ENCODE results near the gene SPACA7. TPM values are rescaled to one million over a fixed set of nuclear protein-coding genes. Genes with fewer than 3 reads are reported as not detected.

Gene SPACA7, protein sequence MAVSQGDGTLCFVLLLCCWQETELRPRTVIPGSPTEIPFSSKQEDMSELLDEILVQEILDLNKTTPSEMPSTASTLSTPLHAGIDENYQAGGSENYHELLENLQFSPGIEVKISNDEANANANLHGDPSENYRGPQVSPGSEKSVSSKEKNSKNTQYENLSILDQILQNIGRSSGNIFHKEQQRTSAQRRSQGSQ
- total RNA-seq: not detected

DNA sequence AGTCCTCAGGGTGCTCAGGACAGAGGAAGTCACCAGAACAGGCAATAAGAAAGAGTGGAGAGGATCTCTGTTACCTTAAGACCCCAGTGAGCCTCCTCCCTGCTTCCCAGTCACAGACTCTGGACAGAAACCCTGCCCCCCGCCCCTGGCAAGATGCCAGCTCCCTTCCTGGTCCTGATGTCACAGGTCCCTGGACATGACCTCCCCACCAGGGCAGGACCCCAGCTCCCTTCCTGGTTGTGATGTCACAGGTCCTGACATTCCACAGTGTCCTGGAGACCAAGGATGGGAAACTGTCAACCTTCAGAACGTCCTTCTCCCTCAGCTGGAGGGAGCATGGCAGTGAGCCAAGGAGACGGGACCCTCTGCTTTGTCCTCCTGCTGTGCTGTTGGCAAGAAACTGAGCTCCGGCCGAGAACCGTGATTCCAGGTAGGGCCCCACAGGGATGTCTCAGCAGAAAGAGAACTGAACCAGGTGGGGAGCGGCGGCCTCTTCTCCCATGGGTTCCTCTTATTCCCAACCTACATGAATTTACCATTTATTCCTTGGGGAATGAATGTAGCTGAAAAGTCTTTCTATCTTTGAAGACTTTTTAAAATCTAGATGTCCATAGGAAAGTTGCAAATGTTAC, at the start of gene SPACA7:
SPACA7 (plus strand) TSS at position 306 of the 632 bp plus-strand sequence; CDS start at position 337, 31 bp downstream.
- ATAC-seq (no peak), DNase-seq (ENCODE audit: low spot score in 2 of 2) (no peak)
- Mint-ChIP-seq H3K27ac (no peak within 1 kb of the TSS), H3K36me3 (no peaks in the 10 kb centered on the region), H3K9me3 (peaks cover 0 to 5% of the 10 kb centered on the region in 2 donors)

DNA sequence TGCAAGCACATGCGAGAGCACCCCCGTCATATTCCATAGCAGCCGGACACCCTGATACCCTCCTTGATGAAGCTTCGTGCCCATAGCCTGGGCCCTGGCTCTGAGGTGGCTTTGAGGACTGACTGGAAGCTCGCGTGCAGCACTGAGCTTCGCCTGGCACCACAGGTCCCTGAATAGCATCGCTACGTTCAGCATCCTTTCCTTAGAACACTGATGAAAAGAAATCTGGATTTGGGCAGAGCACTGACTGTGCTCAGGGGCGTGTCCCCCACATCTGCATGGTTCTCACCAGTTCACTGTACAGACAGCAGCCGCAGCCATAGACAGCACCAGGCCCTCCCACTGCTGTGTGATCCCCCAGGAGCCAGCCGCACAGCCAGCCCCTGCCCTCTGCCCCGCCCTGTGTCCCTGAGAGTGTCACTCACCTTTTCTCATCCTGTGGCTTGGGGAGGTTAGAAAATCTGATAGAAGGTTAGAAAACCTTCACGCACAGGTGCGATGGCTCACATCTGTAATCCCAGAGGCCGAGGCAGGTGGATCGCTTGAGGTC, 49.3 kb upstream of the SPACA7 start:
- Mint-ChIP-seq H3K9me3 (no peaks in the 10 kb centered on the region), H3K27ac (no peak overlapping the region), H3K36me3 (no peaks in the 10 kb centered on the region)
- no peak for DNase-seq (ENCODE audit: low spot score in 2 of 2)
- no peak for ATAC-seq

DNA sequence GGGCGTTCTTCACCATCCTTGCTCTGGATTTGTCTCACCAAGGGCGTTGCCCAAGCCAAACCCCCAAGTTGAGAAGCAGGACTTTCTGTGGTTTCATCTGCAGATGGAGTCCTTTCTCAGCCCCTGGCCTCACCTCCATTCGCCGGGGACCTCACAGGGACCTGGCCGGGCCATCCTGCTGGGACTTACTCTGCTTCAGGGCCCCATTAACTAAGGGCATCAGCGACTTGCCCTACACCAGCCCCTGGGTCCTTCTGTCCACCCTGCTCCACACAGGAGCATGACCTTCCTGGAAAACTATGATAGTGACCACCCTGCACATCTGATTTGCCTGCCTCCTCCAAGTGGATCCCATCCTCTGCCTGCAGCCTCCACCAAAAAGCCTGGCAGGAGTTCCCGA, 47.2 kb upstream of the SPACA7 start:
- no peak for DNase-seq (ENCODE audit: low spot score in 2 of 2)
- Mint-ChIP-seq H3K27ac (no peak overlapping the region), H3K9me3 (no peaks in the 10 kb centered on the region), H3K36me3 (no peaks in the 10 kb centered on the region)
- ATAC-seq: no peak

DNA sequence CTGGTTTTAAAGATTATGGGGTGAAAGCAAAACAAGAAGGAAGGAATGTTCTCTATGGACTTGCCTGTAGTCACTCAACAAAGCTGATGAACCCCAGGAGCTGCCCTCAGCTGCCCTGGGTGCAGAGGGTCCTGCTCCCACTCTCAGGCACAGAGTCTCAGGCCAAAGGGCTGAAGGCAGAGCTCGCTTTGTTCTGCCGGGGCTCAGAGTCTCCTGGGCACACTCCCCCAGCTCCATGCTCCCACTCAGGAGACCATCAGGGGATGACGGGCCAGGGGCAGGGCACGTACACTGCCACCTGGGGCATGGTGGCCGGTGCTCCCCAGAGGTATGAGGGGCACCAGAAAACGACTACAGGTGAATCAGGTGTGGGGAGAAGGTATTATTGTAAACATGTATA, 46.8 kb upstream of the SPACA7 start:
- ATAC-seq (no peak), DNase-seq (ENCODE audit: low spot score in 2 of 2) (no peak)
- Mint-ChIP-seq H3K36me3 (no peaks in the 10 kb centered on the region), H3K27ac (no peak overlapping the region), H3K9me3 (no peaks in the 10 kb centered on the region)

DNA sequence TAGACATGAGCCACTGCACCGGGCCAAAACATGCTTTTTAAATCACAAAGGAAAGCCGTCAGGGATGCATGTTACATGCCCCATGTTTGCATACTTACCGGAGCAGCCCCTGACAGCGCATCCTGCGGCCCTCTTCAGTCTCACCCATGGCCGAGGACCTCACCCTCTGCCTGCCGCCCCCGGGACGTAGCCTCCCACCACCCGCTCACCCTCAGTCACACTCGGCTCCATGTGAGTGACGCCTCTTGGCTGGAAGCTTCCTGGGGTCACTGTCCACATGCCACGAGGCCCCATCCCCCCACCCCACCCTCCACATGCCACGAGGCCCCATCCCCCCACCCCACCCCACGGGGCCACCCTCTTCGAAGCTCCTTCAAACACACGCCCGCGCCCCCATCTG, 46.1 kb upstream of the SPACA7 start:
- H3K9me3 Mint-ChIP-seq: no peaks in the 10 kb centered on the region
- ATAC-seq (no peak), DNase-seq (ENCODE audit: low spot score in 2 of 2) (no peak)
- no peak overlapping the region for H3K27ac Mint-ChIP-seq
- no peaks in the 10 kb centered on the region for H3K36me3 Mint-ChIP-seq

DNA sequence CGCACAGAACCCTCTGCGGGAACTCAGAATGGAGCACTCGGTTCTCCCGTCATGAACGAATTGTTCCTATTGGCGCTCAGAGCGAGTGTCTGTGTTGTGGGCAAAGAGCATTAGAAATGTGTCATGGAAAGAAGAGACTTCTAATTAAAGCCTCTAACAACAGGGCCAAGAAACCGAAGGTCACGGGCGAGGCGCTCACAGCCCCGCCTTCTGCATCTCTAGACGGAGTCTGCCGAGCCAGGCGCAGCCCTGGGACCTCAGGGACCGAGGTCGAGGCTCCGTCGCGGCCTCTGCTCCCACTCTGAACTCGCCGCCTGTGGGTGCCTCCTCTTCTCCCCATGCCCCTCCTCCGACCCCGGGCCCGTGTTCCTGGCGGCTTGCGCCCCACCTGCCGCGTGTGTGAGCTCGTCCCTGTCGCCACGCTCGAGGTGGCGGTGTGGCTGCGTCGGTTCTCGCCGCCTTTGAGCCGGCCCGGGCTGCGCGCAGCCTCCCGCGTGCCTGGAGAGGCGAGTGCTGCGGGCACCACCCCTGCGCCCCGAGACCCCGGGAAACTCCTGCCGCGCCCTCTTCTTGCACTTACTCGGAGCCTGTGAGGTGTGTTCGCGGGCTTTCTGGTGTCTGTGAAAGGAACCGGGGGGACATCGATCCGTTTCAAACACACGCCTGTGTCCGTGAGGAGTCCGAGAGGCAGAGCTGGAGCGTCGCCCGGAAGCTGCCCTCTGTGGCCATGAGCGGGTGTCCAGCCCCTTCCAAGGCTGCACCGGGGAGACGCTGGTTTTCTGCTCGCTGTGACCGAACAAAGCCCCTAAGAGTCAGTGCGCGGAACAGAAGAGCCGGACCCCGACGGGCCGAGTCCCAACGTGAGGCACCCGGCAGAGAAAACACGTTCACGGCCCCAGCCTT, 45.4 kb upstream of the SPACA7 start:
- DNase-seq (ENCODE audit: low spot score in 2 of 2) (no peak), ATAC-seq (no peak)
- Mint-ChIP-seq H3K27ac (no peak overlapping the region), H3K9me3 (peaks cover 0 to 2% of the 10 kb centered on the region in 2 donors), H3K36me3 (peaks cover 0 to under 1% of the 10 kb centered on the region in 2 donors)

DNA sequence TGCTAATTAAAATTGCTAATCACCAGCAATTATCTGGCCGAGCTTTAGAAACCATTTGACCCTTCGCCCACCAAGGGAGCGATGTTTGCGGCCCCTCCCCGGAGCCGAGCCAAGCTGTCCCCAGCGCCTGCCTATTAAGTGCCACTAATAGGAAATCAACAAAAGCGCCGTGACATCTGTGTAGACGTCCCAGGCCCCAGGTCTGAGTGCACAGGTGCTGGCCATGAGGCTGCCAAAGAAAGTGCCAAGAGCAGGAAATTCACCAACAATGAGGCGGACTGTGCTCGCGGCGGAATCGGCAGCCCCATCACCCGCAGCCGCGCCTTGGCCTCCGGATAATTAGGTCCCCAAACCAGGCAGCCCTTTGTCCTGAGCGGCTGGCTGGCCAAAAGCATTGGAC, 44.5 kb upstream of the SPACA7 start:
- Mint-ChIP-seq H3K36me3 (peaks cover under 1 to 10% of the 10 kb centered on the region in 2 donors), H3K27ac (no peak overlapping the region), H3K9me3 (peaks cover 5 to 12% of the 10 kb centered on the region in 2 donors)
- ATAC-seq (no peak), DNase-seq (ENCODE audit: low spot score in 2 of 2) (no peak)

DNA sequence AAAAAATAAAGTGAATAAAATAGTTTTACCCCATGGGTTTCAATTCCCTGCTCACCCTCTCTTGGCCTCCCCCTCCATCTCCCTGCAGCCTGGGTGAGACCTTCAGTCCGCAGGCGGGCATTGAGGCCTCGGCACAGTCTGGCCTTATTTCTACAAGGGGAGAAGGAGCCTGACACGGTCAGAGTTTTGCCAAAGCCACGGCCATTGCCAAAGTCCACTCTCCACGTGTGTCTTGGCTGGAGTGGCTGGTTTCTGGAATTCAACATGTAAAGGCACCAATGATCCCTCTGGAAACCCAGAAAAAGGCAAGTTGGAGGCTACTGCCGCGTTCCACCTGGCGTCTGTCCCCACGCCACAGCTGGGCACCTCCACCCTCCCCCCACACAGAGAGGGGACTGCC, 43.4 kb upstream of the SPACA7 start:
- DNase-seq (ENCODE audit: low spot score in 2 of 2): no peak
- no peak overlapping the region for H3K27ac Mint-ChIP-seq
- no peak for ATAC-seq
- H3K9me3 Mint-ChIP-seq: peaks cover 16 to 20% of the 10 kb centered on the region in 2 donors
- peaks cover 11 to 21% of the 10 kb centered on the region in 2 donors for H3K36me3 Mint-ChIP-seq

DNA sequence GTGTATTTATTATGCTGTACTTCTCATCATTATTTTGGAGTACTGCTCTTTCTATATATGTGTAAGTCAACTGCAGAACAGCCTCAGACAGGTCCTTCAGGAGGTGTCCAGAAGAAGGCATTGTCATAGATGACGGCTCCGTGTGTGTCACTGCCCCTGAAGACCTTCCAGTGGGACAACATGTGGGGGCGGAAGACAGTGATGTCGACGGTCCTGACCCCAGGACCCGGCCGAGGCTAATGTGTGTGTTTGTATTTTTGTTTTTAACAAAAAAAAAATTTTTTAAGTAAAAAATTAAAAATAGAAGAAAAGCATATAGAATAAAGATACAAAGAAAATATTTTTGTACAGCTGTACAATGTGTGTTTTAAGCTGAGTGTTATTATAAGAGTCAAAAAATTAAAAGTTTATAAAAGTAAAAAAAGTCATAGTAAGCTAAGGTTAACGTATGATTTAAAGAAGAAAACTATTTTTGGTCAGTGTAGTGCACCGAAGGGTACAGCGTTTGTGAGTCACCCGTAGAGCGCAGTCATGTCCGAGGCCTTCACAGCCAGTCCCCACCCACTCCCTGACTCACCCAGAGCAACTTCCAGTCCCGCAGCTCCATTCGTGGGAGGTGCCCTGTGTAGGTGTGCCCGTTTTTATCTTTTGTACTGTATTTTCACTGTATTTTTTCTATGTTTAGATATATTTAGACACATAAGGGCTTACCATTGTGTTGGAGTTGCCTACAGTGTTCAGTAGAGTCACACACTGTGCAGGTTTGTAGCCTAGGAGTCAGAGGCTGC, 42.2 kb upstream of the SPACA7 start:
- Mint-ChIP-seq H3K9me3 (peaks cover 16 to 21% of the 10 kb centered on the region in 2 donors), H3K27ac (no peak overlapping the region), H3K36me3 (peaks cover 13 to 25% of the 10 kb centered on the region in 2 donors)
- DNase-seq (ENCODE audit: low spot score in 2 of 2) (no peak), ATAC-seq (no peak)

DNA sequence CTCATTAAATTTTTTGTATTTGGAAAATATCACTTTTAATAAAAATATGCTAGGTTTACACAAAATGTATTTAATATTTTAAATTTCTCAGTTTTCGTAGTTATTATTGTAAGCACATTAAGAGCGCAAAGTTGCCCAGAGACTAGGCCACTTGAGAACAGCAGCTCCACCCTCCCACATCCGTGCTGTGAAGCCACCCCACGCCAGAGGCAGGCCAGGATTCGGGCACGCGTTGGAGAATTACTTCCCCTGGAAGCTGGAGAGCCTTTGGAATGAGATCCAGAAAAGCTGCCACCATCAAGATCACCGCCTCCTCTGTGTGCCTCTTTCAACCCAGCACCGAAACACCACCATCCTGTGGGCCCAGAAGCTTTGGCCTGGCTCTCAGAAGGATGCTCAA, 41.0 kb upstream of the SPACA7 start:
- Mint-ChIP-seq H3K9me3 (peaks cover 16 to 25% of the 10 kb centered on the region in 2 donors), H3K27ac (no peak overlapping the region), H3K36me3 (peaks cover 13 to 28% of the 10 kb centered on the region in 2 donors)
- DNase-seq (ENCODE audit: low spot score in 2 of 2): no peak
- no peak for ATAC-seq

DNA sequence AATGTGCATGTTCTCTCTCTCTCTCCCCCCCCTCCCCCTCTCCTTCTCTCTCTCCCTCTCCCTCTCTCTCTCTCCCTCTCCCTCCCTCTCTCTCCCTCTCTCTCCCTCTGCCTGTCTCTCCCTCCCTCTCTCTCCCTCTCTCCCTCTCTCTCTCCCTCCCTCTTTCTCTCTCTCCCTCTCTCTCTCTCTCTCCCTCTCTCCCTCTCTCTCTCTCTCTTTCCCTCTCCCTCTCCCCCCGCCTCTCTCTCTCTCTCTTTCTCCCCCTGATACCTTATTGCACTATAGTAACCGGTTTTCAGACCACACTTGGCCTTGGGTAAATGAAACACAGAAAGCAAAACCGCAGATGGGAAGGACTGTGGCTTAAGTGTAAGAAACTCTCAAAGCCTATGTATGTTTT, 34.7 kb upstream of the SPACA7 start:
- DNase-seq (ENCODE audit: low spot score in 2 of 2): no peak
- Mint-ChIP-seq H3K36me3 (peaks cover 13 to 20% of the 10 kb centered on the region in 2 donors), H3K27ac (no peak overlapping the region), H3K9me3 (peaks cover 13 to 15% of the 10 kb centered on the region in 2 donors)
- ATAC-seq: no peak

DNA sequence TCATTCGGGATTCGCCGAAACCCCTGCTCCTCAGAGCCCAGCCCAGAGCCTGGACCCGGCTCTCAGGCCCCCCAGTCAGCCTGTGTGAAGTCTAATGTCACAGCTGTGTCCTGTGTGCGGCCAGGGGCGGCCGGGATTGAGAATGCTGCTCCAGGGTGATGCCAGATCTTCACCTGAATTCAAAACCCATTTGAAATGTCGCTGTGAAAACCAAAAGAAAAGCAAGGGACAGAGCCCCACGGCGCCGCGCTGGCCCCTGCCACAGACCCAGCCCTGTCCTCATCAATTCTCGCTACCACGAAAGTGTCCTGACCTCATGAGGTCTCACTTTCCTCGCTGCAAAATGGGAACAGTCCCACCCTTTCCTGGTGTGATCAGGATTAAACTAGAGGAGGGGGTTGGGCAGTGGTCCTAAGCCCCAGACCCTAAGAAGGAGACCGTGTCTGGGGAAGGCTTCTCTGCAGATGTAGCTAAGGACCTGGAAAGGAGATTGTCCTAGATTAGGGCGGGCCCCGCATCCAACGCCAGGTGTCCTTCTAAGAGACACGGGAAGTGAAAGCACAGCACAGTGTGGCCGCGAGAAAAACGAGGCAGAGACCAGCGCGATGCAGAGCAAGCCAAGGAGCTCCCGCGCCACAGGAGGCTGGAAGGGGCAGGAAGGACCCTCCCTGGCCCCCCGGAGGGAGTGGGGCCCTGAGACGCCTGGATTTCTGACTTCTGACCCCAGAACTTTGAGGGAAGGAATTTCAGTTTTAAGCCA, 34.0 kb upstream of the SPACA7 start:
- no peak for ATAC-seq
- no peak overlapping the region for H3K27ac Mint-ChIP-seq
- H3K36me3 Mint-ChIP-seq: peaks cover 8 to 13% of the 10 kb centered on the region in 2 donors
- peaks cover 6 to 9% of the 10 kb centered on the region in 2 donors for H3K9me3 Mint-ChIP-seq
- DNase-seq (ENCODE audit: low spot score in 2 of 2): no peak

DNA sequence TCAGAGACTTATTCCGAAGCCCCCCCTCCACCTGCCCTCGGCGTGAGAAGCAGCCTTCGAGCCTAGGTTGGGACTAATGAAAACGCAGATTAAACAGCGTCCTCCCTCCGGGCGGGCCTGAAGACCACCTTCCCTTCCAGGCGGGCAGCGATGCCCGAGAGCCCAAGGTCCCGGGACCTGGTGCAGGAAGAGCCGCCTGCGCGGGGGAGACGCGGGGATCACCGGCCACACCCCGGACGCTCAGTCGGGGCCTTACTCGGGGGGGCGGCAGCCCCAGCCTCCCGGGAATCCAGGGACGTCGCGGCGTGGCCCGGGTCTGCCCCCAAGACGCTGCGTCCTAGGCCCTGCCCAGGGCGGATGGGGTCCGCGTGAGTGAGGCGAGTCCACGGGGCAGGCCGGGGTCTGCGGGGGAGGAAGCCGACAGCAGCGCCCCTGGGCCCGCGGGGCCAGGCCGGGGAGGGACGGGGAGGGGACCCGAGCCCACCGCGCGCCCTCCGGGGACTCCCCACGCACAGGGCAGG, 33.3 kb upstream of the SPACA7 start:
- peaks cover under 1 to 7% of the 10 kb centered on the region in 2 donors for H3K36me3 Mint-ChIP-seq
- no peak overlapping the region for H3K27ac Mint-ChIP-seq
- DNase-seq (ENCODE audit: low spot score in 2 of 2) (no peak), ATAC-seq (no peak)
- H3K9me3 Mint-ChIP-seq: peaks cover 0 to 5% of the 10 kb centered on the region in 2 donors

DNA sequence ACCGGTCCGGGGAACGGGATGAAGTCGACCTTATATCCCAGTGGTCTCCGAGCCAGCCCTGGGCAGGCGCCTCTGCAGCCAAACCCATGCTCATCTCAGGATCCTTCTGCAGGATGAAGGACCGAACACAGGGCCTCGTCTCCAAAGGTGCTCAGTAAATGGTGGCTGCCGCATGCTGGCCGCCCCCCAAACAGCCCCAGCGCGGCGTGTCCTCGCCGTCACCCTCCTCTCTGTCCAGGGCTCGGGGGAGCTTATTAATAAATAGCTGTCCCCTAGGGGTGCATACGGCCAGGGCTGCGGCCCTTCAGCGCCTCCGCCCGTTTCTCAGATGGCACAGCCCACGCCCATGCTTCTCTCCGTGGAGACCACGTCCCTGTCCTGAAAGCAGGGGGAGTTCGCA, 32.6 kb upstream of the SPACA7 start:
- ATAC-seq (no peak), DNase-seq (ENCODE audit: low spot score in 2 of 2) (no peak)
- peaks cover 0 to 5% of the 10 kb centered on the region in 2 donors for H3K9me3 Mint-ChIP-seq
- H3K36me3 Mint-ChIP-seq: peaks cover 0 to 6% of the 10 kb centered on the region in 2 donors
- H3K27ac Mint-ChIP-seq: no peak overlapping the region

DNA sequence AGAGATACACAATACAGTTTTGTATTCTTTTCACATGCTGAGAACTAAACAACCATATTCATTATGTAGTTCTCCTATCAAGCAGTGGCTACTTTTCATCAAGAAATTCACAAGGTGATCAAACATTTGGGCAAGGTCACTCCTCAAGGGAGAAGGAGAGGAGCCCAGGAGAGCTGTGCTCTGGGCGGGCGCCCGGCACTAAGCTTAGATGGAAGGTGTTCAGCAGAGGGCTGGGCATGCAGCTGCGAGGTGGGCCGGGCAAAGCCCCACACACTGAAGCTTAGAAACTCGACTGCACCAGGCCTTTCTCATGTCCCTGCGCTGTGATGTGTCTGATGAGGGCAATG, 30.4 kb upstream of the SPACA7 start:
- Mint-ChIP-seq H3K36me3 (no peaks in the 10 kb centered on the region), H3K9me3 (no peaks in the 10 kb centered on the region), H3K27ac (no peak overlapping the region)
- ATAC-seq (no peak), DNase-seq (ENCODE audit: low spot score in 2 of 2) (no peak)
